Right lobe of liver (tissue), 4 donors: ENCODE results near the gene MARCHF6.

ENCODE experiments used
- CTCF ChIP-seq, 4 donors: fragments of 200-600 bp in 3 of 4; fragments of 450-650 bp in 1 of 4; IDR thresholded peaks; one replicate each; pipeline versions ENCODE4 v1.5.1 to v1.8.0; 2016 to 2022; ENCODE audit warnings: antibody characterized with exemption in 4 of 4, mild to moderate bottlenecking in 2 of 4
- POLR2A ChIP-seq: fragments of 450-650 bp; IDR thresholded peaks from one replicate; pipeline ENCODE4 v1.6.1; 2017; ENCODE audit warnings: antibody characterized with exemption, mild to moderate bottlenecking
- donor health status: DM: no; HTN: no; CAD: no.
- donor health status: DM: no; HTN: no; CAD: no.
- donor health status: DM: no; HTN: yes; CAD: no.

GRCh38 chr5:10377081-10377480 lies 23.6 kb downstream of the MARCHF6 start:
- TF ChIP-seq CTCF (IDR thresholded peaks at IDR 0.05) (no peak), POLR2A (no peak)
